CD4-positive, alpha-beta T cell treated with Interleukin-10 for 1 hour (primary cell): ENCODE measurements around the gene CDON.

Source experiments
- DNase-seq: peaks from one replicate; pipeline ENCODE4 v3.0.0-alpha.2; 2020

CDON gene

GRCh38 chr11:125942771-125943428, 119.8 kb downstream of the CDON start:
- DNase-seq: no peak

GRCh38 chr11:125941619-125942611, 120.8 kb downstream of the CDON start:
- DNase-seq: peak; percentile 27

- DNase-seq: no peak
Observed at GRCh38 chr11:125941267-125941618, 121.4 kb downstream of the CDON start.

- no peak for DNase-seq
Observed at GRCh38 chr11:125940145-125940544, 122.5 kb downstream of the CDON start.

- DNase-seq: no peak
Observed at GRCh38 chr11:125939081-125939521, 123.6 kb downstream of the CDON start.

- no peak for DNase-seq
Observed at GRCh38 chr11:125938418-125938817, 124.2 kb downstream of the CDON start.

GRCh38 chr11:125935618-125936199, 127.0 kb downstream of the CDON start:
- no peak for DNase-seq

GRCh38 chr11:125935056-125935455, 127.6 kb downstream of the CDON start:
- DNase-seq: no peak

- DNase-seq: no peak
Observed at GRCh38 chr11:125934473-125934872, 128.2 kb downstream of the CDON start.

- no peak for DNase-seq
Observed at GRCh38 chr11:125933030-125933813, 129.4 kb downstream of the CDON start.

- no peak for DNase-seq
Observed at GRCh38 chr11:125932301-125932700, 130.4 kb downstream of the CDON start.

GRCh38 chr11:125931668-125932067, 131.0 kb downstream of the CDON start:
- no peak for DNase-seq

- DNase-seq: no peak
Observed at GRCh38 chr11:125931116-125931515, 131.6 kb downstream of the CDON start.

- no peak for DNase-seq
Observed at GRCh38 chr11:125930076-125930450, 132.6 kb downstream of the CDON start.

GRCh38 chr11:125929445-125930075, 133.1 kb downstream of the CDON start:
- no peak for DNase-seq

GRCh38 chr11:125926682-125927081, 136.0 kb downstream of the CDON start:
- DNase-seq: no peak

GRCh38 chr11:125925804-125926203, 136.9 kb downstream of the CDON start:
- no peak for DNase-seq

- DNase-seq: no peak
Observed at GRCh38 chr11:125925247-125925740, 137.4 kb downstream of the CDON start.

- DNase-seq: no peak
Observed at GRCh38 chr11:125924384-125925007, 138.2 kb downstream of the CDON start.

- DNase-seq: no peak
Observed at GRCh38 chr11:125923633-125924032, 139.0 kb downstream of the CDON start.

GRCh38 chr11:125923012-125923579, 139.6 kb downstream of the CDON start:
- DNase-seq: peak; percentile 61
